Ascending aorta (tissue), 2 donors: Measurements from ENCODE around the gene ERMP1. TPM values are rescaled to one million over a fixed set of nuclear protein-coding genes. Genes with fewer than 3 reads are reported as not detected.

Experiments
- DNase-seq, 2 donors: peaks; one replicate each; pipeline ENCODE4 v3.0.0-alpha.2; 2019; ENCODE audit warnings: low spot score in 2 of 2
- H3K27ac ChIP-seq, 2 donors: fragments of 200-600 bp; sonication (generic); one replicate each; pipeline ENCODE4 v1.5.1; 2016 to 2017; ENCODE audit warnings: mild to moderate bottlenecking in 1 of 2
- H3K27me3 ChIP-seq: fragments of 200-600 bp; sonication (generic); one replicate; pipeline ENCODE4 v1.5.1; 2017
- H3K36me3 ChIP-seq, 2 donors: fragments of 200-600 bp; sonication (generic); one replicate each; pipeline ENCODE4 v1.5.1; 2016
- H3K4me1 ChIP-seq, 2 donors: fragments of 200-600 bp; sonication (generic); one replicate each; pipeline ENCODE4 v1.5.1; 2016 to 2017; ENCODE audit warnings: mild to moderate bottlenecking in 1 of 2
- H3K4me3 ChIP-seq, 2 donors: fragments of 200-600 bp; sonication (generic); one replicate each; pipeline ENCODE4 v1.5.1; 2016 to 2017; ENCODE audit warnings: mild to moderate bottlenecking in 1 of 2
- H3K9me3 ChIP-seq, 2 donors: fragments of 200-600 bp; sonication (generic); one replicate each; pipeline ENCODE4 v1.5.1; 2016
- CTCF ChIP-seq, 3 experiments: fragments of 200-600 bp in 2 of 3; fragments of 450-650 bp in 1 of 3; sonication (generic) in 2 of 3; IDR thresholded peaks; one replicate each; pipeline ENCODE4 v1.5.1; 2016 to 2019; ENCODE audit warnings: antibody characterized with exemption in 3 of 3, mild to moderate bottlenecking in 1 of 3, moderate library complexity in 1 of 3
- intact Hi-C: fragments of 100-400 bp; cut with DNase I; formaldehyde crosslinking; loops from one replicate; pipeline ENCODE4 v1.15.1; 2023
- total RNA-seq: library from RNA; depleted of rRNA; stranded (reverse); fragments of >200 nt; gene quantifications from one replicate; pipeline ENCODE4 v1.1.0, GENCODE V29; 2016

The ERMP1 gene
- total RNA-seq, 1 donor from 2014 or later = 4.8 TPM

- Histone ChIP-seq H3K4me1 (no peaks in the 10 kb centered on the region), H3K4me3 (no peak overlapping the region), H3K27ac (no peak overlapping the region), H3K36me3 (no peaks in the 10 kb centered on the region), H3K27me3 (no peaks in the 10 kb centered on the region), H3K9me3 (no peaks in the 10 kb centered on the region)
- no peak for DNase-seq
- no peak for TF ChIP-seq CTCF (IDR thresholded peaks at IDR 0.05)
- intact Hi-C loops = no loop called here
Measured at GRCh38 chr9:5874048-5874447, 41.1 kb upstream of the ERMP1 start.

GRCh38 chr9:5873439-5873838 lies 40.5 kb upstream of the ERMP1 start:
- Histone ChIP-seq H3K27me3 (no peaks in the 10 kb centered on the region), H3K27ac (no peak overlapping the region), H3K4me1 (no peaks in the 10 kb centered on the region), H3K36me3 (no peaks in the 10 kb centered on the region), H3K4me3 (no peak overlapping the region), H3K9me3 (no peaks in the 10 kb centered on the region)
- TF ChIP-seq CTCF (IDR thresholded peaks at IDR 0.05) = no peak
- no peak for DNase-seq
- intact Hi-C loops = no loop called here

GRCh38 chr9:5872511-5872910 lies 39.6 kb upstream of the ERMP1 start:
- no peak for DNase-seq
- no peaks in the 10 kb centered on the region for H3K9me3 ChIP-seq
- H3K4me1 ChIP-seq = no peaks in the 10 kb centered on the region
- H3K27ac ChIP-seq = no peak overlapping the region
- H3K4me3 ChIP-seq = no peak overlapping the region
- intact Hi-C loops = no loop called here
- no peaks in the 10 kb centered on the region for H3K27me3 ChIP-seq
- no peaks in the 10 kb centered on the region for H3K36me3 ChIP-seq
- no peak for TF ChIP-seq CTCF (IDR thresholded peaks at IDR 0.05)

GRCh38 chr9:5871785-5872184 lies 38.9 kb upstream of the ERMP1 start:
- no peak for DNase-seq
- Histone ChIP-seq H3K9me3 (no peaks in the 10 kb centered on the region), H3K27me3 (no peaks in the 10 kb centered on the region), H3K36me3 (no peaks in the 10 kb centered on the region), H3K4me1 (no peaks in the 10 kb centered on the region), H3K4me3 (no peak overlapping the region), H3K27ac (no peak overlapping the region)
- intact Hi-C loops = no loop called here
- no peak for TF ChIP-seq CTCF (IDR thresholded peaks at IDR 0.05)

GRCh38 chr9:5870691-5871090 lies 37.8 kb upstream of the ERMP1 start:
- Histone ChIP-seq H3K4me3 (no peak overlapping the region), H3K27me3 (no peaks in the 10 kb centered on the region), H3K4me1 (no peaks in the 10 kb centered on the region), H3K9me3 (no peaks in the 10 kb centered on the region), H3K27ac (no peak overlapping the region), H3K36me3 (no peaks in the 10 kb centered on the region)
- DNase-seq = no peak
- no peak for TF ChIP-seq CTCF (IDR thresholded peaks at IDR 0.05)
- intact Hi-C loops = no loop called here

GRCh38 chr9:5870020-5870339 lies 37.1 kb upstream of the ERMP1 start:
- H3K9me3 ChIP-seq = no peaks in the 10 kb centered on the region
- H3K4me3 ChIP-seq = no peak overlapping the region
- TF ChIP-seq CTCF (IDR thresholded peaks at IDR 0.05) = no peak
- no peak overlapping the region for H3K27ac ChIP-seq
- no peak for DNase-seq
- no peaks in the 10 kb centered on the region for H3K27me3 ChIP-seq
- H3K4me1 ChIP-seq = no peaks in the 10 kb centered on the region
- intact Hi-C loops = no loop called here
- H3K36me3 ChIP-seq = no peaks in the 10 kb centered on the region
